DMS153 treated with DMSO at 0.1 percent for 48 hours (cell line): ENCODE measurements around the gene SEPTIN5.
"Not testable (repeated sequence)": the region's sequence is repeated elsewhere in the genome, so short reads cannot be mapped to it uniquely, and the experiment has no call there.

Source experiments
- DNase-seq: peaks from one replicate; lab custom pipeline; 2025; ENCODE audit not compliant: unreplicated experiment; lab: John Stamatoyannopoulos, UW

SEPTIN5 gene

DNA sequence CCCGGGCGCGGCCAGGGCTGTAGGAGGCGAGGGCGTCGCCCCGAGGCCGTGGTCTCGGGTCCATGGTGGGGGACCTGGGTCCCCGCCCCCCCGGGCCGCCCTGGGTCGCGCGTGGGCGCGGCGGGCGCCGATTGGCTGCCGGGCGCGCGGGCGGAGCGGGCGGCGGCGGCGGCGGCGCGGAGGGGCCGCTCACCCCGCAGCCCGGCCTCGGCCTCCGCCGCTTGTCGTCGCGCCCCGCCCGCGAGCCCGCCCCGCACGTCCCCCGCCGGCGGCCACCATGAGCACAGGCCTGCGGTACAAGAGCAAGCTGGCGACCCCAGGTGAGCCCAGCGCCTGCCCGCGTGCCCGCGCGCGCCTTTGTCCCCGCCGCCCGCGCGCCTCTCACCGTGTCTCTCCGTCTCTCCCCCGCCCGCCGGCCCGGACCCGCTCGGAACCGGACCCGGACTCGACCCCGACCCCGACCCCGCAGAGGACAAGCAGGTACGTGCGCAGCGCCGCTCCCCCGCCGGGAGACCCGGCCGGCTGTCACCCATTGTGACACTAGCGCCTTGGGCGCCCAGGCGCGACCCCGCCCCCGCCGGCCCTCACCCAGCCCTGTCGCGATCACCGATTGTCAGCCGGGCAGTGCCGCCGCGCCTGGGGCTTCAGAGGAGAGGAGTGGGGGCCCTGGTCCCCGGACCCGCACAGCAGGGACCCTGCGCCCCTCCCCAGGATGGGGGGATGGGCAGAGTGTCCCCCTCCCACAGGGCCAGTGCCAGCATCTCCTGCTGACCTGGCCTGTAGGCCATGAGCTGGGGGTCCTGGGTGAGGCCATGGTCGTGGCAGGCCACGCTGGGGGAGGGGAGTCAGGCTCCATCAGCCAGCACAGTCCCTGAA, at the start of gene SEPTIN5:
Gene SEPTIN5 (plus strand): TSS at position 192 of the 876 bp plus-strand sequence. CDS start 86 bp downstream, at position 278.
- DNase-seq, result no peak

DNA sequence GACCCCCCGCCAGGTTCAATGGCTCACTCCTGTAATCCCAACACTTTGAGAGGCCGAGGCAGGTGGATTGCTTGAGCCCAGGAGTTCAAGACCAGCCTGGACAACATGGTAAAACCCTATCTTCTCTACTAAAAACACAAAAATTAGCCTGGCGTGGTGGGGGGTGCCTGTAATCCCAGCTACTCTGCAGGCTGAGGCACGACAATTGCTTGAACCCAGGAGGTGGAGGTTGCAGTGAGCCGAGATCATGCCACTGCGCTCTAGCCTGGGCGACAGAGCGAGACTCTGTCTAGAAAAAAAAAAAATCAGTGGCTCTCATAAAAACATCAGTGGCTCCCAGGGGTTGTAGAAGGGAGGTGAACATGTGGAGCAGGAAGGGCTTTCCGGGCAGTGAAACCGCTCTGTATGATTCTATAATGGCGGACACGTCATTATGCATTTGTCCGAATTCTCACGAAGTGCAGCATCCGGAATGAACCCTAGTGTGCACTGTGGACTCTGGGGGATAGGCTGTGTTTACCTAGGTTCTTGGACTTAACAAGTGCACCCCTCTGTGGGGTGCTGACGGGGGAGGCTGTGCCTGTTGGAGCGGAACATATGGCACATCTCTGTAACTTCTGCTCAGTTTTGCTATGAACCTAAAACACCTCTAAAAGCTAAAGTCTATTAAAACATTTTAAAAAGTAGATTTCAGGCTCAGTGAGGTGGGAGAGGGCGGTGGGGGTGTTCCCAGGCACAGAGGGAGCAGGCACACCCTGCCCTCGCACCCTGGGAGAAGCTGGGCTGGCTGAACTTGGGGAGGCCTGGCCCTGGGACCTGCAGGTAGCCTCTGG, 49.1 kb upstream of the SEPTIN5 start:
- no peak for DNase-seq

DNA sequence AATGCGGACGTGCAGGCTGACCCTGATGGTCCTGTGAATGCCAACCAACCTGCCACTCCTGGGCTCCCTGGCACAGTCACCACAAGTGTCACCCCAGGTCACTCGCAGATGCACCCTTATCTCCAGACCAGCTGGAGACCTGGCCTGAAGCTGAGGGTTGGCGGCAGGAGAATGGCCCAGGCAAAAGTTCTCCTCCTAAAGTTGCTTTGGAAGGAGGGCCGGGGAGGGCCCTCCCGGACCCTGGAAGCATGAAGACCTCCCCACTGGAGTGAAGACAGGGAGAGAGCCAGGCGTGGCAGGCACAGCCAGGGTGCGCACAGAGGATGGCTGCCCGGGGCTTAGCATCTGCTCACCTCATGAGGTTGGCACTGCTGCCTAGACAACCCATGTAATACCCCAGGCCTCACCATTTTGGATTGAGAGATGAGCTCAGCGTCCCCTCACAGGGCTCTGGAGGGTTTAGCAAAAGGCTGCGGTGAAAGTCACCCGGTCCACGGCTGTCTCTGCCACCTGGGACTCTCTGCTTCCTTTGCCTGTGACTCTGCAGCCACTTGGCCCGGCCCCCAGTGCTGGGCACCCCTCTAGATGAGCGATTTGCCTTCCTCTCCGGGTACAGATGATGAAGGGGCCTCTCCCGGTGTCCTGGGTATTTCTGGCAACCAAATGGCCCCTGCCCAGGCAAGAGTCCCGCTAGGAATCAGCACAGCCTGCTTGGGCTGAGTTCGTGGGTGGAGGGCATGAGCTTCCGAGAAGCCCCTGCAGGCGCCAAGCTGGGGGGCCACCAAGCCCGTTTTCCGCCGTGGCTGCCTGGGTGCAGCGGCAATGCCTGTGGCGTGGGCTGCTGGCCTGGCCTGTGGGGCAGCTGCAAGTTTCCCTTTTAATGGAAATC, 48.3 kb upstream of the SEPTIN5 start:
- DNase-seq, result no peak

DNA sequence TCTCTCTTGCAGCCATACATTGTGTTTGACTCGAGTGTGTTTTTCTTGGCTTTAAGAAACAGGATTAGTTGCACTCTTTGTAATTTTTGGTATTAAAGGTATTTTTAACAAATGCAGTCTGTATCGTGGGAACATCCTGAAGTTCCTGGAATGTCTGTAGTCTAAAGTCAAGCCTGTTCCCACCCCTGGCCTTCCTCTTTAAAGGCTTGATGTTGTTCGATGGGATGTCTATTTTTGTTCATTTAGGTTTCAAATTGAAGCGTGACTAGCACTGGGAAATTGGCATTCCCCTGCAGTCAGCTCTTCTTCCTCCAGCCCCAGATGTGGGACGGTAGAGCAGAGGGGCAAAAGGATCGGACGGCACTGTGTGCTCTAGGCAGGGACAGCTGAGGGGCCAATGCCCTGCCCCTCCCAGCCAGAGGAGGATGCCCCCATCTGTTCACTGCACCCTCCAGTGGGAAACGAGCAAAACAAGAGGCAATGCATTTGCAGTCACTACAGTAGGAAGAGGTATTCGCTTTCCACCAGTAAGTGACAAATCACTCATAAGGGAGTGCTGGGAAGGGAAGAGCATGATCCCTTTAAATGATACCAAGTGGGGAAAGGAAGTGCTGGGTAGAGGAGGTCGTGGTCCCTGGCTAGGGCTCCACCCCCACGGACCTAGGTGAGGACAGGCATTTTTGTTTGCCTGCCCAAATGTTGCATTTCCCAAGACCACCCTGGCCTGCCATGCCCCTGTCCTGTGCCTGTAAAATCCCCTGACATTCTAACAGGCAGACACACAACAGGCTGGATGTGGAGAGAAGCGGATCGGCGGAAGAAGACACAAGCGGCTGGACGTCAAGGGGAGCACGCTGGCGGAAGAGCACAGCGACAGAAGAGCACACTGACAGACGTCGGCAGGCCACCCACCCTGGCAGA, 47.4 kb upstream of the SEPTIN5 start:
- DNase-seq, result no peak

DNA sequence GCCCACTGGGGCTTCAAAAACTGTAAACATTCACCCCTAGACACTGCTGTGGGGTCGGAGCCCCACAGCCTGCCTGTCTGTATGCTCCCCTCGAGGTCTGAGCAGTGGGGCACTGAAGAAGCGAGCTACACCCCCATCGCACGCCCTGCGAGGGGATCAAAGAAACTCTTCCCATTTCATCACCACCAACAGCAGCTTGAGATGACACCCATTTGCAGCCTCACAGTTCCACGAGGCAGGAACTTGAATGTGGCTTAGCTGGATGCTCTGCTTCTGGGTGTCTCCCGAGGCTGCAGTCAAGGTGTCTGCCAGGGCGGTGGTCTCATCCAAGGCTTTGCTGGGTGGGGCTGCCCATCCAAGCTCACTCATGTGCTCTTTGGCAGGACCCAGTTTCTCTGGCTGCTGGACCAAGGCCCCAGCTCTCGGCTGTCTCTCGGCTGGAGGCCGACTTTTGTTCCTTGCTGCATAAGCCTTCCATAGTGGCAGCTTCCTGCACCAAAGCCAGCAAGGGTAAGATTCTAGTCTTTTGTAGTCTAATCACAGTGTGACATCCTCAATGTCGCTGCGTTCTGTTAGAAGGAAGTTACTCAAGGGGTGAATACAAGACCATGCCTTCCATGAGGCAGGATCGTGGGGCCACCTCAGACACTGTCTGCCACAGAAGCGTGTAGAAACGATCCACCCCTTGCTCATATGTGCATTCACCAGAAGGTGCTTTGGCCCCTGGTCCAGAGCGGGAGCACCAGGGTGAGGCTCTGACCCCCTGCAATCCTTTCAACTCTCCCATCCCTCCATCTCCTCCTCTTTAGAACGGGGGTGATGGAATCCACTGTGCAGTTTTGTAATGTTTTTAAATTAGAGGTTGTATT, 46.2 kb upstream of the SEPTIN5 start:
- no peak for DNase-seq

DNA sequence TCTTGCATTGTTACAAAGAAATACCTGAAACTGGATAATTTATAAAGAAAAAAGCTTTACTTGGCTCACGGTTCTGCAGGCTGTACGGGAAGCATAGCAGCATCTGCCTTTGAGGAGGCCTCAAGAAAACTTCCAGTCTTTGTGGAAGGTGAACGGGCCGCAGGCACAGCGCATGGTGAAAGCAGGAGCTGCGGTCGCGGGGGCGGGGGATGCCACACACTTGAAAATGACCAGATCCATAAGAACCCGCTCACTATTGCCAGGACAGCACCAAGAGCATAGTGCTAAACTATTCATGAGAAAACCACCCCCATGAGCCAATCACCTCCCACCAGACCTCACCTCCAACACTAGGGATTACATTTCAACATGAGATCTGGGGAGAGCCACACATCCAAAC, 45.6 kb upstream of the SEPTIN5 start:
- no peak for DNase-seq

DNA sequence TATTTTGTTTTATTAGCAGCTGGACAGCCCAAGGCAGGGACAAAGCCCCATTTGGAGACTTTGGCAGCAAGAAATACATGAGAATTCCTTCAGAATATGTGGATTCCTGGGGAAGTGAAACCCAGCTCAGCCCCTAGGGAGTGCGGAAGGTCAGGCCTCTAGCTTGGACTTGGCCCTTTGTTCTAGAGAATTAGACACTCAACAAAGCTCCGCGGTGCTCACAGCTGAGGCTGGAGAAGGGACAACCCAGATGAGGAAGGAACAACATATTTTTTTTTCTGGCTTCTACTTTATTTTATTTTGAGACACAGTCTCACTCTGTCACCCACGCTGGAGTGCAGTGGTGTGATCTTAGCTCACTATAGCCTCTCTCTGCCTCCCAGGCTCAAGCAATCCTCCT, 44.7 kb upstream of the SEPTIN5 start:
- DNase-seq, result no peak

DNA sequence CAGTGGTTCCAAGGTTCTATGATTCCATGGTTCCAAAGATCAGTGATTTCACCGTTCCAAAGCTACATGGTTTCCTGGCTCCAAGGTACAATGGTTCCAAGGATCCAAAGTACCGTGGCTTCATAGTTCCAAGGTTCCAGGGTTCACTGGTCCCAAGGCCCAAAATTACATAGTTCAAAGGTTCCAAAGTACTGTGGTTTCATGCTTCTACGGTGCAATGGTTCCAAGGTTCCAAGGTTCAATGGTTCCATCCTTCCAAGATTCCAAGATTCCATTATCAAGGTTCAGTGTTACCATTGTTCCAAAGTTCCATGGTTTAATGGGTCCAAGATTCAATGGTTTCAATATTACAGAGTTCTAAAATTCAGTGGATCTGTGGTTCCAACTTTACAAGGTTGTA, 43.0 kb upstream of the SEPTIN5 start:
- DNase-seq, result no peak

DNA sequence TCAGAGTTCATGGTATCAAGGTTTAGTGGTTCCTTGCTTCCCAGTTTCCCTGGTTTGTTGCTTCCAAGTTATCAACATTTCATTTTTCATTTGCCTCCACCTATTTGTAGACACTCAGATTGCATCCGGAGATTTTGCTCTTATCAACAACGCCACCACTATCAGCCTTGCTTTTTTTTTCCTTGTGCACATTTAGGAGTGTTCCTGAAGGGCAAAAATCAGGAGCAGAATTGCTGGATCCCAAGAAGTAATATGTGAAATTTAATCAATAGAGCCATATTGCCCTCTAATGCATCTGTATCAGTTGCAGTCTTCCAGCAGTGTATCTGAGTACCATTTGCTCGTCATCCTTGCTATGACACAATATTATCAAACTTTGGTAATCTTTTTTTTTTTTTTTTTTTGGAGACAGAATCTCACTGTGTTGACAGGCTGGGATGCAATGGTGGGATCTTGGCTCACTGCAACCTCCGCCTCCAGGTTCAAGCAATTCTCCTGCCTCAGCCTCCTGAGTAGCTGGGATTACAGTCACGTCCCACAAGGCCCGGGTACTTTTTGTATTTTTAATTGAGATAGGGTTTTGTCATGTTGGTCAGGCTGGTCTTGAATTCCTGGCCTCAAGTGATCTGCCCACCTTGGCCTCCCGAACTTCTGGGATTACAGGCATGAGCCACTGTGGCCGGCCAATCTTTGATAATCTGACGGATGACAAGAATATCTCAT, 42.1 kb upstream of the SEPTIN5 start:
- DNase-seq, result no peak

DNA sequence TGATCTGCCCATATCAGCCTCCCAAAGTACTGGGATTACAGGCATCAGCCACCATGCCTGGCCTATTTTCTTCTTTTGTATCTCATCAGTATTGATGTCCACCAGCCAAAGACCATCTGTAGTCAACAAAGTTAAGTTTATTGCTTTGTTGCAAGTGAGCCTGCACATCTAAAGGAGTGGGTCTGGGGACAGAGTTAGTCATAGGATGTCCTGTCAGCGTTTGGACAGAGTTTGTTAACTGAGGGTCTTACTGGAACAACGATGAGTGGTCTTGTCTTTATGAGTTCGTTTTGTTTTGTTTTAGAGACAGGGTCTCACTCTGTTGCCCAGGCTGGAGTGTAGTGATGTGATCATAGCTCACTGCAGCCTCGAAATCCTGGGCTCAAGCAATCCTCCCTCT, 40.6 kb upstream of the SEPTIN5 start:
- no peak for DNase-seq

DNA sequence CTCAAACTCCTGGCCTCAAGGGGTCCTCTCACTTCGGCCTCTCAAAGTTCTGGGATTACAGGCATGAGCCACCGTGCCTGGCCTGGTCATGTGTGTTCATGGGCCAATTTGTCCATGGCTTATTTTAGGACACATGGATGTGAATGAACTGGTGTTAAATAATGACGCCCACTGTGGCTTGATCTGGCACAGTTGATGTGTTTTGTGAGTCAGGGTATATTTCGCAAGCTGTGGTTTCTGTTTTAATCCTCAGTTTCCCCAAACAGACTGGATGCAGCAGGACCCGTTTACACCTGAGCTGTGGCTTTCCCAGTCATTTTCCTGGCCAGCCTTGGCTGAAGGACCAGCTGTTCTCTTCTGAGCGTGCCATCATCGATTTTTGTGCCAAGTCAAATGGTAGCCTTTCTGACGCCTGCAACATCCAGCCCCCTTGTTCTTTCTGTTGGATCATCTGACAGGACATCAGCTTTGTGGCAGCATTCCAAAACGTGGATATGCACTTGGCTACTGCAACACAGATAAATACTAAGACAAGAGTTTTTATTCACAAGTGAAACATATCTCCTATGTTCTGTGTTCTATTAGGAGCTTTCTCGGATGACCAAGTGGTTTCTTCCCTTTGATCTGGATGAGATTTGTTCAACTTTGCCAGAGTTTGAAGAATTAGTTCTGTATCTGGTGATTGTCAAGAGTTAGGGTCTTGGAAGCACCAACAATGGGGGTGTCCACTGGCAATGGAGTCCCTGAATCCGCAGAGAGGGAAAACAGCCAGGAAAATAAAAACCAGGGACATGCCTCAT, 40.0 kb upstream of the SEPTIN5 start:
- DNase-seq, result no peak

DNA sequence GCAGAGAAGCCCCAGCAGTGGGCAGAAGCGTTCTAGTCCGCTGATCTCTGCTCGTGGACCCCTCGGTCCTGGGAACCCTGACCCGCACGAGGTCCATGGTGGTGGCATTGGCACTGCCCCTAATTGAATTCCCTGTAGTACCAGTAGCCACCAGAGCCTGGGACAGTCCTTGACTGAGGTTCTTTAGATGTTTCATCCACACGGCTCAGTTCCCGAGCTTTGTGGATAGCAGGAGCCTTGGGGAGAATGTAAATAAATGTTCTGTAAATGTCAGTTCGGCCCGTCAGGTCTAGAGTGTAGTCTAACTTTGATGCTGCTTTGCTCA, 39.4 kb upstream of the SEPTIN5 start:
- DNase-seq, result no peak

DNA sequence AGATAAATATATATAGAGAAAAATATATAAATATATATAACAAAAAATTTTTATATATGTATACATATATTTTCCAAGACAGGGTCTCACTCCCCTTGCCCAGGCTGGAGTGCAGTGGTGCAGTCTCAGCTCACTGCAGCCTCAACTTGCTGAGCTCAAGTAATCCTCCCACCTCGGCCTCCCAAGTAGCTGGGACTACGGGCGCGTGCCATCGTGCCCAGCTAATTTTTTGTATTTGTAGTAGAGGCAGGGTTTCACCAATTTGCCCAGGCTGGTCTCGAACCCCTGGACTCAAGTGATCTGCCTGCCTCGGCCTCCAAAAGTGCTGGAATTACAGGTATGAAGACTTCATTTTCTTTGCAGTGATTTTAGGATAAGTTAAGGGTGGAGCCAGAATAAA, 38.9 kb upstream of the SEPTIN5 start:
- DNase-seq, result no peak

DNA sequence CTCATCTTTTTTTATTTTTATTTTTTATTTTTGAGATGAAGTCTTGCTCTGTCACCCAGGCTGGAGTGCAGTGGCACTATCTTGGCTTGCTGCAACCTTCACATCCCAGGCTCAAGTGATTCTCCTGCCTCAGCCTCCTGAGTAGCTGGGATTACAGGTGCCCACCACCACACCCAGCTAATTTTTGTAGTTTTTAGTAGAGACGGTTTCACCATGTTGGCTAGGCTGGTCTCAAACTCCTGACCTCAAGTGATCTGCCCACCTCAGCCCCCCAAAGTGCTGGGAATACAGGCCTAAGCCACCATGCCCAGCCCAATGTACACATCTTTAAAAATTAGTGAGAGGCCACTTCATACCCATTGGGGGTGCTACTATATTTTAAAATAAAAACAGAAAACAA, 37.9 kb upstream of the SEPTIN5 start:
- DNase-seq, result not testable (repeated sequence)

DNA sequence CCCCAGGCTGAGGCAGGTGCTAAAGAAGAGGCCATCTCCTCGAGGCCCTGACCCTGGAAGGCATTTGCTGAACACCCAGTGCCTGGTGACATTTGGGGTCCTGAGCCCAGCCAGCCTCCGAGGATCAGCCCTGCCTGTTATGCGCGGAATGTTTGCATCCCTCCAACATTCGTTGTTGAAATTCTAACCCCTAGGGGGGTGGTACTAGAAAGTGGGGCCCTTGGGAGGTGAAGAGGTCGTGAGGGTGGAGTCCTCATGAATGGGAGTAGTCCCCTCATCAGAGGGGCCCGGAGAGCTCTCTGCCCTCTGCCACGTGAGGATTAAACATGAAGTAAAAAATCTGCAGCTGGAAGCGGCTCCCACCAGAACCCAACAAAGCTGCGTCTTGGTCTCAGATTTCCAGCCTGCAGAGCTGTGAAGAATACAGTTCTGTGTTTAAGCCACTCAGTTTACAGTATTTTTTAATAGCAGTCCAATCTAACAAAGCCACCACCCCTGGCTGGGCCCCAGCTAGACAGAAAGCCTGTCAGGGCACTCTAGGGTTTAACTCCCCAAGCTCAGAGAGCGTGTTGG, 35.3 kb upstream of the SEPTIN5 start:
- no peak for DNase-seq

DNA sequence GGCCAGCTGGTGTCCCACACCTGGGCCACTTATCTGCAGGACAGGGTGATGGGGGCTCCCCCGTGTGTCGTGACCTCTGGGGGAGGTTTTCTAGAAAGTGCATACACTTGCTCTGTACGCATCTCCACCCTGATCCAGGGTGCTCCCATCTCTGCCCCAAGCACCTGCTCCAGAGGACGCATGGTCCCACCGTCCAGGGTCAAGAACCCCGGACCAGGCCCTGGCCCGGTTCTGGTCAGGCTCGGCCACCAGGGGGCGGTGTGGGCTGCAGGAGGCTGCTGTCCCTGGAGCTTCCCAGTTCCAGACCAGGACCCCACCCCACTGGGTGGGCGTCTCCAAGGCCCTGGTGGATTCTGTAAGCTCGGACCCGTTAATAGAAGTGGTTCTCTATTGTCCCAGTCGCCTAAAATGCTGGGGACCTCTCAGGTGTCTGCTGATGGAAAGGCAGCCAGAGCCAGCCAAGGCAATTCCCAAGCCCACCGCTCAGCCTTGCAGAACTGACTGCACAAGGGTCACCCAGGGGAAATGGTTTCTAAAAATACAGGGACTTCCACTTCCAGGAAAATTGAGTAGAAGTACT, 34.7 kb upstream of the SEPTIN5 start:
- no peak for DNase-seq

DNA sequence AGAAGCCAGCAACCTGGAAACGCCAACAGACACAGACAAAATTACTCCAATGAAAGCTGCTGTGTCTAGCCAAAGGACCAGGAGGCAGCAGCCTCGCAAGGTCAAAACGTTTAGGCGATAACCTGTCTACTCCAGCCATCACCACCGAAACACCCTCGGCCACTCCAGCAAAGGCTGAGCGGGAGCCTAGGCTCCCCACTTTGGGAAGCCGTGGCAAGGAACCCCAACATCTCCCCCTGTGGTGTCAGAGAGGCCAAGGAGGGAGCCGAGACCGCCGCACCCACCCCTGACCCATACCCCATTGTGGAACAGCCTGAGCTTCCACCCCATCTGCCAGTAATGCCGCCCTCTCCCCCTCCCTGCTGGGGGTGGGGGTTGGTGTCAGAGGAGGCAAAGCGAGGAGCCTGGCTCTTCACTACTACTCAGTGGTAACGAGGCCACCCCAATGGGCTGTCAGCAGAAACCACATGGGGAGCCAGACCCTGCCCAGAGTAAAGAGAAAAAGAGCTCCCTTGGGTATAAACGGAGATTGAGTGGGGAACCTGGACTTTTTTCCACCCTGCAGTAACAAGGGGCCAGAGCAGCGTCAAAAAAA, 33.9 kb upstream of the SEPTIN5 start:
- DNase-seq, result no peak
